Activated CD4-positive, alpha-beta memory T cell treated with anti-CD3 and anti-CD28 coated beads for 36 hours (primary cell): ENCODE data around the gene SLC5A8. TPM values are rescaled to one million over a fixed set of nuclear protein-coding genes. Genes with fewer than 3 reads are reported as not detected.

ENCODE experiments used
- CTCF ChIA-PET: fragments of 350-600 bp; sonication (Branson Sonifier 250); formaldehyde crosslinking; loops from one replicate; lab custom pipeline; 2021; ENCODE audit warnings: antibody characterized with exemption, inconsistent platforms; lab: Charles Lee
- POLR2A ChIA-PET: fragments of 350-600 bp; sonication (Branson Sonifier 250); formaldehyde crosslinking; loops from one replicate; lab custom pipeline; 2021; ENCODE audit warnings: antibody characterized with exemption; lab: Charles Lee
- DNase-seq: peaks from one replicate; pipeline ENCODE4 v3.0.0-alpha.2; 2020
- H3K27ac Mint-ChIP-seq: one replicate; pipeline ENCODE4 v1.8.0; 2021; ENCODE audit warnings: mixed read lengths
- H3K27me3 Mint-ChIP-seq: one replicate; pipeline ENCODE4 v1.8.0; 2021; ENCODE audit warnings: mixed read lengths
- H3K36me3 Mint-ChIP-seq: one replicate; pipeline ENCODE4 v1.8.0; 2021; ENCODE audit warnings: mixed read lengths
- H3K4me1 Mint-ChIP-seq: one replicate; pipeline ENCODE4 v1.8.0; 2021; ENCODE audit warnings: low read depth, mixed read lengths
- H3K4me3 Mint-ChIP-seq: one replicate; pipeline ENCODE4 v1.8.0; 2021; ENCODE audit warnings: mild to moderate bottlenecking, mixed read lengths
- H3K9me3 Mint-ChIP-seq: one replicate; pipeline ENCODE4 v1.8.0; 2021; ENCODE audit warnings: mixed read lengths
- intact Hi-C: fragments of 100-400 bp; cut with micrococcal nuclease; formaldehyde crosslinking; loops from one replicate; pipeline ENCODE4 v1.15.1; 2023
- total RNA-seq, 2 experiments: library from RNA; stranded (reverse); gene quantifications; one replicate each; pipeline ENCODE4 v1.2.3, GENCODE V29; 2021

SLC5A8 gene
- total RNA-seq, 2 experiments from 2014 or later = not detected

DNA sequence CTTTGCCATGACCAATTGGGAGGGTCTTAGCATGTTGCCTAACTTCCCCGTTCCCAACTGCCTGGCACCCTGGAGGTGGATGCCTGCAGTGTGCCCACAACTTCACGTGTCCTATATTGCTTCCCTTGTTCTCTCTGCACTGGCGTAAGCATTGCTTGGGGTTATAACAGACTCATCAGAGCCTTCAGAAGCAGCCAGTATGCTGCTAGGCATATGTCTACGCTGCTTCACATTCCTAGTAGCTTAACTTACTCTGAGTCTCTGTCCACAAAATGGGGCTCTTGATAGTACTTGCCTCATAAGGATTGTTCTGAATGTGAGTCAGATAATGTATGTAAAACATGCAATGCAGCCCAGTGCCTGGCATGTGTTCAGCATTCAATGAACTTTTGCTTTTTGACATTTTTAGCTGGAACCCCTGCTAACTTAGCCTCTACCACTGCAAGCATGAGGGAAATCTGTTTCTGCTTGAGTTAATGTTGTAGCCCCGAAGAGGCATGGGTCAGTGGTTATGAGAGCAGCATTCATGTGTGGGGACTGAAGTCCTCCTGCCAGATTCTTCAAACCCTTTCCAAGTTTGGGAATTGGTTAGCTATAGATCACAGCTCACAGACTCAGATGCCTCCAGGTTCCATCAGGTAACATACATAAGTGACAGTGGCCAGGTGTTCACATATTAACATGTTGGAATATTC lies 2.8 kb downstream of the SLC5A8 start:
- CTCF ChIA-PET = no interaction called here
- Mint-ChIP-seq H3K36me3 (no peaks in the 10 kb centered on the region), H3K27ac (no peak overlapping the region), H3K9me3 (no peaks in the 10 kb centered on the region), H3K4me3 (no peak overlapping the region), H3K4me1 (peaks cover 2% of the 10 kb centered on the region), H3K27me3 (peaks cover 28% of the 10 kb centered on the region)
- POLR2A ChIA-PET = no interaction called here
- intact Hi-C loops = no loop called here
- DNase-seq = no peak

DNA sequence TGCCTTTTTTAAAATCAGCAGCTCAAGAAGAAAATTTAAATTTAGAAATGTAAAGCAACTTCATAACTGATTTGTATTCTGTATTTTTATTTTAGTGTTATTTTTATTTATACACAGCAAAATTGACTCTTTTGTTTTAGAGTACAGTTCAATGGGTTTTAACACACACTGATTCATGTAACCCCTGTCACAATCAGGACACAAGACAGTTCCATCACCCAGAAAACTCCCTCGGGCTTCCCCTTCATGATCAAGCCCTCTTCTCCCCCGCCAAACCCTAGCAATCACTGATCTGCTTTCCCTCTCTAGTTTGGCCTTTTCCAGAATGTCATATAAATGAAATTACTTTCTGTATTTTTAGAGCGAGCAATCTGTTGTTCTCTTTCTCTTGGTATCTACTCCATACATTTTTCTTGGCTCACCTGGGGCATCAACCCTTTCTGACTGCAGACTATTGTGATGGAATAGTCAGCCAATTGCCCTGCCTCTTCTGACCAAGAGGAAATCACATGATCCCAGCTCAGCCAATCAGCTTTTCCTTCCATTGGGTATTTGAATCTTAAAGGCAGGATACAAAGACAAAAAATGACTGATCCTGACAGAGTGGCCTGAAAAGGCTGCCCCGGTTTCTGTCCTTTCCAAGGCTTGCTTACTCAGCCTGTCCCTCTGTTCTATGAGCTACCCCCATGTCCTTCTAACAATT lies 5.3 kb downstream of the SLC5A8 start:
- Mint-ChIP-seq H3K27me3 (peaks cover 17% of the 10 kb centered on the region), H3K4me3 (no peak overlapping the region), H3K36me3 (no peaks in the 10 kb centered on the region), H3K27ac (no peak overlapping the region), H3K4me1 (peaks cover 2% of the 10 kb centered on the region), H3K9me3 (no peaks in the 10 kb centered on the region)
- no peak for DNase-seq
- intact Hi-C loops = no loop called here
- POLR2A ChIA-PET = no interaction called here
- CTCF ChIA-PET = no interaction called here

DNA sequence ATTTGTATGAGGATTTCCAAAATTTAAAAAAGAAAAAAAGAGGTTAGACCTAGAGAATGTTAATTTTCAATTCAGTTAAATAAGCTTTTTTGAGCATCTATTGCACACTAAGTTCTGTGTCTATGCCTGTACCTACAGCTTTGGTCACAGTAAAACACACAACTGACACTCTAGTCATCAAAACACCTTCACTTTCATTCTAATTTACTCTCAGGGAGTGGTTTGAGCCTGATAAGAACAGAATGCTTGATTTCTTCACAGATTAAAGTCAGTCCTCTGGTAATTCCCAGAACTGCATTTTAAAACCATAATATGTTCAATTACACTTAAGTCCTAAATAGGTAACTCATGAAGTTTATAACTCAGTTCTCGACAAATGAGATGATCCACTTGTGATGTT lies 9.2 kb downstream of the SLC5A8 start:
- no peak overlapping the region for H3K4me3 Mint-ChIP-seq
- no peak overlapping the region for H3K27ac Mint-ChIP-seq
- H3K9me3 Mint-ChIP-seq = no peaks in the 10 kb centered on the region
- intact Hi-C loops = no loop called here
- CTCF ChIA-PET = no interaction called here
- POLR2A ChIA-PET = no interaction called here
- H3K36me3 Mint-ChIP-seq = no peaks in the 10 kb centered on the region
- peaks cover 3% of the 10 kb centered on the region for H3K27me3 Mint-ChIP-seq
- H3K4me1 Mint-ChIP-seq = no peaks in the 10 kb centered on the region
- DNase-seq = no peak

DNA sequence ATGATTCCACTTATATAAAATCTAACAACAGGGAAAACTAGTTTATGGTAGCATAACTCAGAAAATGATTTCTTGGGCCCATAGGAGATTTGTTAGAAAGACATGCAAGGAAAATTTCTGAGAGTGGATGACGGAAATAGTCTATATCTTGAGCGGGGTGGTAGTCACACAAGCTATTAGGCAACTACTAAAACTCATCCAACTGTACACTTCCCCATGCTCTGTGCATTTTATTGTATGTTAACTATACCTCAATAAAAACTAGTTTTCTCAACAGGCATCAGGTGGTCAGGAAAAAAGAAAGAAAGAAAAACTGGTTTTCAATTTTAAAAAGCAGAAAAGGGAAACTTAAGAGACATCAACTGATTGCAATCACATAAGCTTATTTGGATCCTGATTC lies 9.9 kb downstream of the SLC5A8 start:
- CTCF ChIA-PET = no interaction called here
- H3K27ac Mint-ChIP-seq = no peak overlapping the region
- no peaks in the 10 kb centered on the region for H3K36me3 Mint-ChIP-seq
- H3K4me3 Mint-ChIP-seq = no peak overlapping the region
- POLR2A ChIA-PET = no interaction called here
- DNase-seq = no peak
- no peaks in the 10 kb centered on the region for H3K4me1 Mint-ChIP-seq
- H3K27me3 Mint-ChIP-seq = peaks cover 3% of the 10 kb centered on the region
- intact Hi-C loops = no loop called here
- no peaks in the 10 kb centered on the region for H3K9me3 Mint-ChIP-seq

DNA sequence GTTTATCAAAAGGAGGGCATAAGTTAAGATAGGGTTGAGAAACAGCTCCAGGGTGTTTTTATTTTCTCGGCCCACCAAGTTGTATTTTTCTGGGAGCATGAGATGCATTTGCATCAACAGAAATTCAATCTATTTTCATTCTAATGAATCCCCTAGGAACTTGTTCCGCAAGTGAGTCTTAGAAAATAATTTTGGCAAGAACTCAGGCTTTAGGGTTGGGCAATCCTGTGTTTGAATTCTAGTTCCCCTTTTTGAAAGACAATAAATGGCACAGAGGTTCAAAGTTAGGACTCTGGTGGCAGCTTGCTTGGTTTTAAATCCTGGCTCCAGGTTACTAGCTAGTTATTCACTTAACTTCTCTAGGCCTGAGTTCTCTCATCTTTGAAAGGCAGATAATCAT lies 23.7 kb downstream of the SLC5A8 start:
- Mint-ChIP-seq H3K36me3 (no peaks in the 10 kb centered on the region), H3K4me1 (no peaks in the 10 kb centered on the region), H3K4me3 (no peak overlapping the region), H3K27me3 (peaks cover 2% of the 10 kb centered on the region), H3K27ac (no peak overlapping the region), H3K9me3 (no peaks in the 10 kb centered on the region)
- DNase-seq = no peak
- ChIA-PET POLR2A (no interaction called here), CTCF (no interaction called here)
- intact Hi-C loops = no loop called here

DNA sequence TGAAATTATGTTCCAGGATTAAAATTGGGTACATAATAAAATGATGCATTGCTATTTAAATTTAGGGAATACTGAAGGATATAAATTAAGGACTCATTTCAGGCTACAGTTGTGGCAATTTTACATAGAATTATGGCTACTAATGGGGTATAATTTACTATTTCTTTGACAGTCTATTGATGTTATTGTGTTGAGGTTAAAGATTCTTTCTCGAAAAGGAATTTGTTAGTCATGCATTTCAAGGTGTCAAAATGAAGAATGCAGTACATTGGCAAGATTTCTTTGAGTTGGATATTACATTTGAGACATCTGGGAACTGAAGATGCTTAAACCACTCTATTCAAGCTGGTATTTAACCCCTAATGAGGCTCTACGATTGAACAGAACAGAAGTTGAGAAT lies 28.3 kb downstream of the SLC5A8 start:
- Mint-ChIP-seq H3K4me1 (no peaks in the 10 kb centered on the region), H3K9me3 (no peaks in the 10 kb centered on the region), H3K27me3 (no peaks in the 10 kb centered on the region), H3K27ac (no peak overlapping the region), H3K4me3 (no peak overlapping the region), H3K36me3 (no peaks in the 10 kb centered on the region)
- POLR2A ChIA-PET = no interaction called here
- DNase-seq = no peak
- intact Hi-C loops = no loop called here
- CTCF ChIA-PET = no interaction called here

DNA sequence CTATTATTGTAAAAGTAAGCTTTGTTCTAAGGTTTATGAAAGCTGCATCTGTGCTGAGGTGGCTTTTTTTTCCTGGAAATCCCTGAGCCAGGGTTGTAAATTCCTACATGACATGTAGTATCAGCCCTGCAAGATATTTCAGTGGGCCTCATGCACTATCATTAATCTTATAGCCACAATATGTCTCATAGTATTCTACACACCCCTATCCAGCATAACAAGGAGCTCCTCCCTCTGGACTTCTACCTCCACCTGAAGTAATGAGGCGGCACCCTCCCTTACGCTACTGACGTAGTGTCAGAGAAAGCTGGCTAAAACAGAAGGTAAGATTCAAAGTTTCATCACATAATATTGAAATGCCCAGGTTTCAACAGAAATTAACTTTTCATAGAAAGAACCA lies 35.5 kb downstream of the SLC5A8 start:
- no peaks in the 10 kb centered on the region for H3K36me3 Mint-ChIP-seq
- H3K4me1 Mint-ChIP-seq = no peaks in the 10 kb centered on the region
- intact Hi-C loops = no loop called here
- peaks cover 6% of the 10 kb centered on the region for H3K9me3 Mint-ChIP-seq
- H3K4me3 Mint-ChIP-seq = no peak overlapping the region
- H3K27ac Mint-ChIP-seq = no peak overlapping the region
- H3K27me3 Mint-ChIP-seq = peaks cover 3% of the 10 kb centered on the region
- no peak for DNase-seq
- POLR2A ChIA-PET = interaction anchor here (0.6 kb wide), 1 partner anchor 102 kb away, joined by 3 read pairs; no protein-coding TSS in a partner anchor
- CTCF ChIA-PET = no interaction called here

DNA sequence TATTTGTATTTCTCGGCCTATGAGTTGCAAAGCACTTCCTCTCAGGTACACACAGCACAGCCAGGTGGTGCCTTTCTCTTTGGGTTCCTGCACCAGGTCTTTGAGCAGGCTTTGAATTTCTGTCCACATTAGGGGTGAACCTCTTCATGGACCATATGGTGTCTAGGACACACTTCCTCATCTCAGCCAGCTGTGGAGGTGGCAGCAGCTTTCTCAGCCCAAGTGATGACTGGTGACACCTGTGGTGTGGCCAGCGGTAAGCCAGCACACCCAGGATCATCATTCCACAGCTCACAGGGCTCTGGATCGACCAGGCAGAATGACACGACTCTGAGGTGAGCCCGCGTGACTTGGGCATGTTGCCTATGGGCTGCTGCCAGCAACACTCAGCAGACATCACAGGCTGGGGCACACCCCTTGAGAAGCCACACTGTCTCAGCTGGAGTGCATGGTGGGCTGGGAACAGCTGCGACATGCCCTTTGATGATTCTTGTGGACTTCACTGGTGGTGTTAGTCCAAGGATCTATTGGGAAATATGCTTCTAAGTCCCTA lies 36.8 kb downstream of the SLC5A8 start:
- ChIA-PET POLR2A (no interaction called here), CTCF (no interaction called here)
- H3K4me3 Mint-ChIP-seq = no peak overlapping the region
- intact Hi-C loops = no loop called here
- H3K27me3 Mint-ChIP-seq = peaks cover 3% of the 10 kb centered on the region
- no peaks in the 10 kb centered on the region for H3K4me1 Mint-ChIP-seq
- H3K9me3 Mint-ChIP-seq = peaks cover 6% of the 10 kb centered on the region
- H3K27ac Mint-ChIP-seq = no peak overlapping the region
- H3K36me3 Mint-ChIP-seq = no peaks in the 10 kb centered on the region
- DNase-seq = no peak

DNA sequence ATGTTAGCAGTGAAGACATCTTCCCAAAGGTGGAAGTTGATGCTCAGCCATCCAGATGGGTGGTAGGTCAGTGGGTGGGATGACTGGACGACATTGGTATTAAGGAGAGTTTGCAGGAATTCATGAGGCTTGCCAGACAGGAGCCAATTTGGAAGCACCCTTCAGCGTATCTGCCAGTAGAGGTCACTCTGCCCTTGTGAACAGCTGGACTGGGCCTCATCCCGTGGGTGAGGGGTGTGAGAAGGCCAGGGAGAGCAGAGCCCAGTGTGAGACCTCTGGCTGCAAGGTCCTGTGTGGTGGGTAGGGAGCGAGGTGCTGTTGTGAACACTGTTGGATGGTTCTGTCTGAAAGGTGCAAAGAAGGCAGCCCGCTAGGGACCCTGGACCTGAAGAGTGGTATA lies 37.7 kb downstream of the SLC5A8 start:
- H3K4me3 Mint-ChIP-seq = no peak overlapping the region
- no peak overlapping the region for H3K27ac Mint-ChIP-seq
- no peaks in the 10 kb centered on the region for H3K36me3 Mint-ChIP-seq
- POLR2A ChIA-PET = no interaction called here
- no peaks in the 10 kb centered on the region for H3K4me1 Mint-ChIP-seq
- intact Hi-C loops = no loop called here
- H3K9me3 Mint-ChIP-seq = peaks cover 6% of the 10 kb centered on the region
- H3K27me3 Mint-ChIP-seq = peaks cover 3% of the 10 kb centered on the region
- CTCF ChIA-PET = no interaction called here
- no peak for DNase-seq

DNA sequence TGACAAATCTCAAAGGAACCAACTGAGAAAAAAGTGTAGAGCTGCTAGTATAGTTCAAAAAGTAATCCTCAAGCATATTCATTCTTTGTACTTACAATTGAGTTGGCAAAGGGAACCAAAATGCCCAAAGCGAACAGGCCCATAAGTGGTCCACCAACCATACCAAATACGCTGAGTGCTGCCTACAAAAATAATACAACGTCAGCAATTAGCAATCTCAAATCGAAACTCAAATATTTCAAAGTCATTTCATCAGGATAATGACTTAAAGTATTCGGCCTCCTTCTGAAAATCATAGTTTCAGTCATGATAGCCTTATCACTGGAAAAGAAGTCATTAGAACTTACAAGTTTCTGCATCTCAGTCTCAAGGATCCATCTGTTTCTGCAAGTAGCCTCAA lies 42.0 kb downstream of the SLC5A8 start:
- no peak for DNase-seq
- H3K27ac Mint-ChIP-seq = no peak overlapping the region
- no peaks in the 10 kb centered on the region for H3K9me3 Mint-ChIP-seq
- no peak overlapping the region for H3K4me3 Mint-ChIP-seq
- ChIA-PET CTCF (no interaction called here), POLR2A (no interaction called here)
- intact Hi-C loops = no loop called here
- peaks cover 2% of the 10 kb centered on the region for H3K27me3 Mint-ChIP-seq
- no peaks in the 10 kb centered on the region for H3K4me1 Mint-ChIP-seq
- H3K36me3 Mint-ChIP-seq = no peaks in the 10 kb centered on the region

DNA sequence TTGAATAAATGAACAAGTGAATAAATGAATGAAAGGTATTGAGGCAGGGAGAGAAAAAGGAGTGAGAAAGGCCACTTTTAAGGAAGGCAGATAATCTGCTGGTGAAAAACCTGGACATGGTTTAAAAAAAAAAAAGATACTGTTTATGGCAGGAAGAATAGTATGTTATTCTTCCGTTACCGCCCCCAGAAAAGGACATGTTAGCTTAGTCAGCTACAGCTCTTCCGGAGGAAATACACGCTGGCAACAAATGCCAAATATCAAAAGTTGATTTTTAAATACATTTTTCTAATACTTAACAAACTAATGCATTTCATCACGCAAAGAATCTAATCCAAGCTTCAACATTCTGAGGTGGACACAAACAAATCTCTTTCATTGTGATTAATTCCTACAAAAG lies 43.2 kb downstream of the SLC5A8 start:
- no peaks in the 10 kb centered on the region for H3K9me3 Mint-ChIP-seq
- H3K36me3 Mint-ChIP-seq = no peaks in the 10 kb centered on the region
- intact Hi-C loops = no loop called here
- DNase-seq = no peak
- ChIA-PET POLR2A (no interaction called here), CTCF (no interaction called here)
- no peak overlapping the region for H3K4me3 Mint-ChIP-seq
- H3K4me1 Mint-ChIP-seq = no peaks in the 10 kb centered on the region
- H3K27me3 Mint-ChIP-seq = peaks cover 2% of the 10 kb centered on the region
- H3K27ac Mint-ChIP-seq = no peak overlapping the region

DNA sequence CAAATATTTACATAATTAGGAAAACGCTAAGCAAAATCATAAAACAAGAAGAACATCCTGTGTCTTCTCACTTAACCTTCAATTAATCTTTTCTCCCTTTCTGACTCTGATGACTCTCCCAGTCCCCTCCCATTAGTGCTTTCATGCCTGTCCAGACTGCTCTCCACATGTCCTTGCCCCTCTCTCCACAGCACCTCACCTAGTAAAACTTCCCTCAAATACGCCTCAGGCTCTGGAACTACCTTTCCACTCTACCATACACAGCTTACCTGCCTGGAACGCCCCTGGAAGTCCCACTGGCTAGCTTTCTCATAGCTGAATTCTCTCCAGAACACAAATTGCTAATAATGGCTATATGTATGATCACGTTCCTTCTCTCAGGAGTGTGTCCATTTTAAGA lies 44.7 kb downstream of the SLC5A8 start:
- no peak for DNase-seq
- CTCF ChIA-PET = no interaction called here
- intact Hi-C loops = no loop called here
- POLR2A ChIA-PET = no interaction called here
- H3K4me1 Mint-ChIP-seq = no peaks in the 10 kb centered on the region
- no peaks in the 10 kb centered on the region for H3K36me3 Mint-ChIP-seq
- H3K27ac Mint-ChIP-seq = no peak overlapping the region
- H3K9me3 Mint-ChIP-seq = no peaks in the 10 kb centered on the region
- H3K4me3 Mint-ChIP-seq = no peak overlapping the region
- no peaks in the 10 kb centered on the region for H3K27me3 Mint-ChIP-seq
